Amniotic epithelial cell (primary cell): ENCODE results near the gene OR6C4.
"Not testable (repeated sequence)": the region's sequence is repeated elsewhere in the genome, so short reads cannot be mapped to it uniquely, and the experiment has no call there.

Source experiments
- DNase-seq: peaks from one replicate; pipeline ENCODE4 v3.0.0-alpha.2; 2010; ENCODE audit warnings: low read depth

OR6C4 gene

GRCh38 chr12:55549302-55549701 is at the start of gene OR6C4:
Gene OR6C4, plus strand, starts transcription at chr12:55549602. Its CDS starts 1,625 bp downstream, at chr12:55551227.
- no peak for DNase-seq

- no peak for DNase-seq
Observed at GRCh38 chr12:55499810-55500252, 49.6 kb upstream of the OR6C4 start.

- no peak for DNase-seq
Observed at GRCh38 chr12:55501601-55502000, 47.8 kb upstream of the OR6C4 start.

- no peak for DNase-seq
Observed at GRCh38 chr12:55515696-55516095, 33.7 kb upstream of the OR6C4 start.

- no peak for DNase-seq
Observed at GRCh38 chr12:55516391-55516790, 33.0 kb upstream of the OR6C4 start.

- DNase-seq: not testable (repeated sequence)
Observed at GRCh38 chr12:55548235-55548634, 1.2 kb upstream of the OR6C4 start.

- DNase-seq: no peak
Observed at GRCh38 chr12:55548756-55549155, 646 bp upstream of the OR6C4 start.

- no peak for DNase-seq
Observed at GRCh38 chr12:55554296-55554695, 4.9 kb downstream of the OR6C4 start.

GRCh38 chr12:55570060-55570459 is 20.7 kb downstream of the OR6C4 start:
- not testable (repeated sequence) for DNase-seq

- not testable (repeated sequence) for DNase-seq
Observed at GRCh38 chr12:55570689-55571088, 21.3 kb downstream of the OR6C4 start.

- DNase-seq: no peak
Observed at GRCh38 chr12:55572168-55572567, 22.8 kb downstream of the OR6C4 start, which contains the start of gene OR2AP1. Gene OR2AP1, plus strand, starts transcription at chr12:55572468. Its CDS starts 1,947 bp downstream, at chr12:55574415.

GRCh38 chr12:55582066-55582465 is 32.7 kb downstream of the OR6C4 start:
- DNase-seq: no peak

- no peak for DNase-seq
Observed at GRCh38 chr12:55585817-55586216, 36.4 kb downstream of the OR6C4 start.

GRCh38 chr12:55590152-55590551 is 40.8 kb downstream of the OR6C4 start:
- not testable (repeated sequence) for DNase-seq
